Neuronal stem cell (in vitro differentiated cells): Measurements from ENCODE around the gene CHN1.

Source experiments
- DNase-seq: peaks from one replicate; pipeline ENCODE4 v3.0.0-alpha.2; 2013; ENCODE audit warnings: low spot score
- H2AFZ ChIP-seq: one replicate; pipeline ENCODE4 v1.6.1; 2013; ENCODE audit warnings: mild to moderate bottlenecking, low read length, inconsistent platforms
- H2AK5ac ChIP-seq: 2 replicates; pipeline ENCODE4 v1.6.1; 2013; ENCODE audit warnings: low read depth, mild to moderate bottlenecking, inconsistent platforms, low read length, moderate library complexity, mixed read lengths
- H2BK120ac ChIP-seq: 2 replicates; pipeline ENCODE4 v1.6.1; 2013; ENCODE audit warnings: low read depth, mild to moderate bottlenecking, inconsistent platforms, low read length, moderate library complexity, mixed read lengths
- H2BK12ac ChIP-seq: one replicate; pipeline ENCODE4 v1.6.1; 2013; ENCODE audit warnings: low read length, inconsistent platforms
- H2BK15ac ChIP-seq: 2 replicates; pipeline ENCODE4 v1.6.1; 2013; ENCODE audit warnings: mild to moderate bottlenecking, low read length, inconsistent platforms, mixed read lengths
- H2BK5ac ChIP-seq: one replicate; pipeline ENCODE4 v1.6.1; 2013; ENCODE audit warnings: inconsistent platforms, mild to moderate bottlenecking, low read length, moderate library complexity
- H3K14ac ChIP-seq: one replicate; pipeline ENCODE4 v1.6.1; 2013; ENCODE audit warnings: low read length, inconsistent platforms
- H3K18ac ChIP-seq: 2 replicates; pipeline ENCODE4 v1.6.1; 2013; ENCODE audit warnings: low read length, inconsistent platforms
- H3K23ac ChIP-seq: 2 replicates; pipeline ENCODE4 v1.6.1; 2013; ENCODE audit warnings: low read depth, mild to moderate bottlenecking, mixed read lengths, low read length, inconsistent platforms; ENCODE audit not compliant: poor library complexity
- H3K27ac ChIP-seq: replicated peaks from 3 replicates; pipeline ENCODE4 v1.5.1; 2013; ENCODE audit warnings: low read length, inconsistent platforms
- H3K27me3 ChIP-seq, 3 experiments: 2 replicates each; pipeline ENCODE4 v1.6.1; 2013; ENCODE audit warnings: low read length in 3 of 3, mild to moderate bottlenecking in 2 of 3, inconsistent platforms in 1 of 3, low read depth in 1 of 3, mixed read lengths in 1 of 3, moderate library complexity in 1 of 3; ENCODE audit not compliant: control insufficient read depth in 3 of 3, insufficient read depth in 3 of 3
- H3K36me3 ChIP-seq, 2 donors: replicated peaks in 1 of 2; 2 replicates each; pipeline ENCODE4 v1.6.1; 2013; ENCODE audit warnings: low read length in 2 of 2; ENCODE audit not compliant: control insufficient read depth in 2 of 2, insufficient read depth in 2 of 2
- H3K4ac ChIP-seq: 2 replicates; pipeline ENCODE4 v1.6.1; 2013; ENCODE audit warnings: inconsistent platforms, mild to moderate bottlenecking, low read length, moderate library complexity
- H3K4me1 ChIP-seq, 2 donors: 1 replicate in 1 of 2; 2 replicates in 1 of 2; pipeline ENCODE4 v1.6.1; 2013; ENCODE audit warnings: low read length in 2 of 2, low read depth in 1 of 2; ENCODE audit not compliant: control insufficient read depth in 2 of 2, insufficient read depth in 1 of 2
- H3K4me2 ChIP-seq: one replicate; pipeline ENCODE4 v1.6.1; 2013; ENCODE audit warnings: mild to moderate bottlenecking, low read length, inconsistent platforms; ENCODE audit not compliant: insufficient read depth, poor library complexity, severe bottlenecking
- H3K4me3 ChIP-seq, 2 donors: 2 replicates each; pipeline ENCODE4 v1.5.1; 2013; ENCODE audit warnings: low read length in 2 of 2, mild to moderate bottlenecking in 2 of 2, inconsistent platforms in 1 of 2, moderate library complexity in 1 of 2
- H3K79me1 ChIP-seq: one replicate; pipeline ENCODE4 v1.6.1; 2013; ENCODE audit warnings: low read depth, mild to moderate bottlenecking, inconsistent platforms, low read length, moderate library complexity
- H3K9ac ChIP-seq: one replicate; pipeline ENCODE4 v1.6.1; 2013; ENCODE audit warnings: mild to moderate bottlenecking, low read depth, low read length, inconsistent platforms; ENCODE audit not compliant: poor library complexity
- H3K9me3 ChIP-seq, 2 donors: replicated peaks in 1 of 2; 2 replicates each; pipeline versions ENCODE3 to v1.6.1; 2013; ENCODE audit warnings: low read length in 2 of 2, mild to moderate bottlenecking in 2 of 2, inconsistent platforms in 1 of 2, low read depth in 1 of 2, mixed read lengths in 1 of 2, moderate library complexity in 1 of 2; ENCODE audit not compliant: control insufficient read depth in 2 of 2, insufficient read depth in 1 of 2
- H4K8ac ChIP-seq: one replicate; pipeline ENCODE4 v1.6.1; 2013; ENCODE audit warnings: low read depth, mild to moderate bottlenecking, inconsistent platforms, low read length, moderate library complexity
- H4K91ac ChIP-seq: one replicate; pipeline ENCODE4 v1.6.1; 2013; ENCODE audit warnings: low read length, low read depth, mild to moderate bottlenecking, inconsistent platforms; ENCODE audit not compliant: poor library complexity
- WGBS, 2 donors: extraction: QIAGEN DNeasy Blood & Tissue Kit; methylation state at CpG; one replicate each; pipeline ENCODE4 v1.1.7; 2013; ENCODE audit warnings: missing lambda C conversion rate in 2 of 2, mixed read lengths in 1 of 2; ENCODE audit not compliant: insufficient read length in 2 of 2, insufficient replicate concordance in 1 of 2; ENCODE audit errors: extremely low coverage in 2 of 2; 5-methylcytosine and 5-hydroxymethylcytosine counted together

Gene CHN1

DNA sequence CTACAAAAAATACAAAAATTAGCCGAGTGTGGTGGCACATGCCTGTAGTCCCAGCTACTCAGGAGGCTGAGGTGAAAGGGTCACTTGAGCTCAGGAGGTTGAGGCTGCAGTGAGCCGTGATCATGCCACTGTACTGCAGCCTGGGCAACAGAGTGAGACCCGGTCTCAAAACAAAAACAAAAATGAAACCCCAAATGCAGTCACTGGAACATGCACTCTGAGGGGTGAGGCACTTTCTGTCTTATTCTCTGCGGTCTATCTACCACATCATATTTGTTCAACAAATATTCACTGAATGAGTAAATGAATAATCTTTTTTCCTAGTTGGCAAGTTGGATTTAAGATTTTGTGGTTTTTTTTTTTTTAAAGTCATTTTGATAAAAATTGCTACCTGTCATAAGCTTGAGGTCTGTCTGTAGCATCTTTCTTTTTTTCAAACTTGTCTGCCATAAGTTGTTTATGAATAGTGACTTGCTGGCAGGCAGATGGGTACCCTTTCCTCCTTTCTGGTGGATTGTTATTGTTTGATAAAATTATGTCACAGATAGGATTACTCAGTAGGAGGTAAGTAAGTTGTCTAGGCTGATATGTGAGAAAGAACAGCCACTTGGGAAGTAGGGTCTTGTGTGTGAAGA, 252.7 kb downstream of the CHN1 start:
- WGBS, 2 donors, result no CpG with 5 or more reads among the region's 4 CpGs
- H3K27ac ChIP-seq, result no peak overlapping the region

DNA sequence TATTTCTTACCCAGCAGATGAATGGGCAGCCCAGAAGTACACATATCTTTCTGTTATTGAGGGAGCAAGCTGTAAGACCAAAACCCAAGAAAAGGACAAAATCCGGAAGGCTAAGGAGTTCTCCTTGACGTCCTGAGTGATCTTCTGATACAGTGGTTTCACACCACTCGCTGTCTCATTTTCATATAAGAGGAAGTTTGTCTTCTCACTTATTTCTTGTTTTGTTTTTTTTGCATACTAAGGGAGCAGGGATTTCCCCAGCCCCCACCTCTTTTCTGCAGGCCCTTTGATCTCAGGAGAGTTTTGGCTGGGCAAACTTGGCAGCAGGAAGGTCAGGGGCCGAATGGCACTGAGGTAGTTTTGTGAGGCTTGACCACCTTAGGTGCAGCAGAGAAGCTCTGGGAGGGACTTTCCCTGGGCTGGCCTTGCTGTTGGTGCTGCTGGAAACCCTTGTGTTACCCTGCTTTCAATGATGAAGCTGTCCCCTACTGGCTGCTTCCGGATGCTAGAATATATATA, 254.2 kb downstream of the CHN1 start:
- Histone ChIP-seq H2BK5ac (no peak overlapping the region), H3K79me1 (no peaks in the 10 kb centered on the region), H2BK15ac (no peak overlapping the region), H3K36me3 (no peaks in the 10 kb centered on the region), H4K8ac (no peak overlapping the region), H2AFZ (no peak overlapping the region), H2AK5ac (no peak overlapping the region), H3K18ac (no peak overlapping the region), H3K4me2 (no peak overlapping the region), H3K23ac (no peak overlapping the region), H2BK12ac (no peak overlapping the region), H3K27ac (no peak overlapping the region), H3K4me1 (peaks cover 0 to 2% of the 10 kb centered on the region in 2 donors), H4K91ac (no peak overlapping the region), H3K14ac (no peak overlapping the region), H3K9ac (no peak overlapping the region), H3K4me3 (no peak overlapping the region), H3K9me3 (peaks cover 0 to 1% of the 10 kb centered on the region in 2 donors), H3K27me3 (no peaks in the 10 kb centered on the region), H3K4ac (no peak overlapping the region), H2BK120ac (no peak overlapping the region)
- no CpG with 5 or more reads among the region's 5 CpGs for WGBS, 2 donors
- no peak for DNase-seq

More for the DNA sequence above, 252.7 kb downstream of the CHN1 start:
- no peaks in the 10 kb centered on the region for H3K79me1 ChIP-seq
- H2BK15ac ChIP-seq, result no peak overlapping the region
- H2AK5ac ChIP-seq, result no peak overlapping the region
- H3K9me3 ChIP-seq, result peaks cover 0 to 1% of the 10 kb centered on the region in 2 donors
- H3K27me3 ChIP-seq, result no peaks in the 10 kb centered on the region
- no peak for DNase-seq
- H3K18ac ChIP-seq, result no peak overlapping the region
- H3K14ac ChIP-seq, result no peak overlapping the region
- H2AFZ ChIP-seq, result no peak overlapping the region
- H4K8ac ChIP-seq, result no peak overlapping the region
- H3K36me3 ChIP-seq, result no peaks in the 10 kb centered on the region
- no peak overlapping the region for H3K4ac ChIP-seq
- no peak overlapping the region for H3K4me2 ChIP-seq
- no peak overlapping the region for H3K23ac ChIP-seq
- H3K9ac ChIP-seq, result no peak overlapping the region
- H2BK12ac ChIP-seq, result no peak overlapping the region
- no peak overlapping the region for H4K91ac ChIP-seq
- no peak overlapping the region for H2BK120ac ChIP-seq
- peaks cover 0 to 2% of the 10 kb centered on the region in 2 donors for H3K4me1 ChIP-seq
- H2BK5ac ChIP-seq, result no peak overlapping the region
- no peak overlapping the region for H3K4me3 ChIP-seq

DNA sequence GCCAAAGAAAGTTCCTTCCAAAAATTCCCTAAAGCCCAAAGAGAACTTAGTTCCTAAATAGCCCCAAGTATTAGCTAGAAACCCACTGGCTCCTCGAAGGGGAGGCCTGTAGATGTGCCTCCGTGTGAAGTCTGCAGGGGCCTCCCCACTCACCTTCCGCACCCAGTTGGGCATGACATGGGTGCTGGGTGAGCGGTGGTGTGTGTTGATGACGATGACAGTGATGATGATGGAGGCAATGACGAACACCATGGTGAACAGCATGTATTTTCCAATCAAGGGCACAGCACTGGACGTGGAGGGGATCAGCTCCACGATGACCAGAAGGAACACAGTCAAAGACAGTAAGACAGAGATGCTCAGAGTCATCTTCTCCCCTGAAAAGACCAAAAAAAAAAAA, 255.4 kb downstream of the CHN1 start:
- no peak overlapping the region for H2BK15ac ChIP-seq
- WGBS, 2 donors, result no CpG with 5 or more reads among the region's 8 CpGs
- H2AFZ ChIP-seq, result peak overlapping the region; percentile 61
- H3K23ac ChIP-seq, result no peak overlapping the region
- no peak overlapping the region for H2BK120ac ChIP-seq
- peaks cover 0 to 2% of the 10 kb centered on the region in 2 donors for H3K4me1 ChIP-seq
- H4K91ac ChIP-seq, result no peak overlapping the region
- H3K9me3 ChIP-seq, result peaks cover 0 to 1% of the 10 kb centered on the region in 2 donors
- H3K14ac ChIP-seq, result peak overlapping the region; percentile 73
- H4K8ac ChIP-seq, result no peak overlapping the region
- H3K36me3 ChIP-seq, result no peaks in the 10 kb centered on the region
- H3K27ac ChIP-seq, result no peak overlapping the region
- no peak overlapping the region for H2BK5ac ChIP-seq
- peak overlapping the region in 1 of 2 donors; percentile 53 for H3K4me3 ChIP-seq
- H3K9ac ChIP-seq, result no peak overlapping the region
- no peak overlapping the region for H2AK5ac ChIP-seq
- H3K4ac ChIP-seq, result peak overlapping the region; percentile 47
- no peaks in the 10 kb centered on the region for H3K27me3 ChIP-seq
- no peak for DNase-seq
- H3K79me1 ChIP-seq, result no peaks in the 10 kb centered on the region
- no peak overlapping the region for H2BK12ac ChIP-seq
- no peak overlapping the region for H3K4me2 ChIP-seq
- no peak overlapping the region for H3K18ac ChIP-seq

DNA sequence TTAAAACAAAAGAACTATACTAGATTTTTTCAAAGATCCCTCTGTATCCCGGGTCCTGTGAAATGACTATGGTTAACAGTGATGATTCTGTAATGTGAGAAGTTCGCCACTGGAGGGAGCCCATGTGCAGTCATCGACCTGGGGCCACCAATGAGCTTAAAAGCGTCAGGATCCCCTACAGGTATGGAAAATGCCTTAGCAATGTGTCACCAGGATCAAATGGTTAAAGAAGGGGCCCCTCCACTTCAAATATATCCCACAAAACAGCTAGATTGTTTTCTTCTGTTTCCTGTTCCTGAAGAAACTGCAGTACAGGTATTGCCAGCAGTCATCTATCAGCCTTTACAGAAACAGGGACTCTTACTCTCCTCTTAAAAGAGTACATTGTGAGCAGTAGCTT, 256.2 kb downstream of the CHN1 start:
- Histone ChIP-seq H2AK5ac (no peak overlapping the region), H3K27ac (no peak overlapping the region)

More for the DNA sequence above, 256.2 kb downstream of the CHN1 start:
- no peak overlapping the region for H3K14ac ChIP-seq
- no peak overlapping the region for H4K91ac ChIP-seq
- H2BK5ac ChIP-seq, result no peak overlapping the region
- H3K4ac ChIP-seq, result no peak overlapping the region
- no peak overlapping the region for H4K8ac ChIP-seq
- H3K27me3 ChIP-seq, result no peaks in the 10 kb centered on the region
- no peak overlapping the region for H2BK120ac ChIP-seq
- peaks cover 0 to 2% of the 10 kb centered on the region in 2 donors for H3K4me1 ChIP-seq
- H3K9ac ChIP-seq, result no peak overlapping the region
- no CpG with 5 or more reads among the region's 4 CpGs for WGBS, 2 donors
- no peak overlapping the region for H3K4me2 ChIP-seq
- no peak overlapping the region for H2BK12ac ChIP-seq
- peak; percentile 65 for DNase-seq
- H2BK15ac ChIP-seq, result no peak overlapping the region
- peak overlapping the region; percentile 61 for H2AFZ ChIP-seq
- H3K79me1 ChIP-seq, result no peaks in the 10 kb centered on the region
- no peak overlapping the region for H3K18ac ChIP-seq
- peaks cover 0 to 1% of the 10 kb centered on the region in 2 donors for H3K9me3 ChIP-seq
- H3K4me3 ChIP-seq, result no peak overlapping the region
- no peak overlapping the region for H3K23ac ChIP-seq
- no peaks in the 10 kb centered on the region for H3K36me3 ChIP-seq
